Adipose tissue (tissue), 3 donors: ENCODE results near the gene CEACAM18. TPM values are rescaled to one million over a fixed set of nuclear protein-coding genes. Genes with fewer than 3 reads are reported as not detected.
"Not testable (repeated sequence)": the region's sequence is repeated elsewhere in the genome, so short reads cannot be mapped to it uniquely, and the experiment has no call there.

ENCODE experiments used
- H3K27ac ChIP-seq: one replicate; pipeline ENCODE4 v1.5.1; 2013; ENCODE audit warnings: low read depth, low read length
- WGBS, 3 donors: extraction: QIAGEN DNeasy Blood & Tissue Kit; methylation state at CpG; one replicate each; pipeline ENCODE4 v1.1.7; 2013; 5-methylcytosine and 5-hydroxymethylcytosine counted together
- polyA plus RNA-seq, 3 donors: library from polyadenylated mRNA; stranded (reverse); fragments of 200-250 nt; gene quantifications; one replicate each; pipeline ENCODE4 v1.2.3, GENCODE V29; 2013
- donor health status: healthy with polysubstance abuse.
- donor health status: Bipolar disorder and iron deficiency.
- donor health status: healthy.

CEACAM18 gene
- polyA plus RNA-seq, 3 donors, result not detected

- H3K27ac ChIP-seq, result no peak overlapping the region
- WGBS, 3 donors, result 60 to 77% (median 75%) methylated on average over 14 of the region's 14 CpGs
These were observed 19.3 kb upstream of the CEACAM18 start for GRCh38 chr19:51458899-51459505.

DNA sequence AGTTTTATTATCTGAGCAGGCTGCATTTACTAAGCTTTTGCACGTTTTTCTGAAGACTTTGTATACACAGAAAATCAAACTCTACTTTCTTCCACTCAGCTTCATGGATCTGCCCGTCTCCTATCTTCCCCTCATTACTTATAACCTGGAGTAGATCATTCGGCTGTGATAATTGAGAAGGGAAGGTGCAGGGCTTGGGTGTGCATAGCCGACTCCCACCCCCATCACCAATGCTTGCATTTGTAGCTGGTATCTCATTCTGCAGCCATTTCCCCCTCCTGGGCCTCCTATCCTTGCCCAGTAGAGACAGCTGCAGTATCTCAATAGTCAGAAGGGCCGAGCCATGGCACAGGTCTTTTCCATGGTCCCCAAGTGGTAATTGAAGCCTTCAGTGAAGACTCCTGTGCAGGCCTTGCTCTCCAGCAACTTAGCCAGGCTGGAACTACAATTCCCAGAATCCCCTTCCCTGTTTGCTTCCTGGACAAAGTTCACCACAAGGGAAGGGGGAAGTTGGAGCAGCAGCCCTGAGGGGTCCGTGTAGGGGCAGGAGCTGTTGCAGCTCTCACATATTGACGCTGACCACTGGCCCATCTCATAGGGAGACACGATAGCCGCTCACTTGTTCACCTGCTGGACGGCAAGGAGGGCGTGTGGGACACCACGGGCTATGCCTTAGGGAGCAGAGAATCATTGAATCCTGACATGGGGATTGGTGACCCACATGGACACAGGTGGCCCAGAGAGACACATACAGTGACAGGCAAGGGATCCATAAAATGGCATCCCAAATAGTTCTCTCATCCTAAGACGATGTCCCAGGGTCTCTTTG, 18.0 kb upstream of the CEACAM18 start:
- 49 to 60% (median 59%) methylated on average over 13 of the region's 13 CpGs for WGBS, 3 donors

GRCh38 chr19:51461723-51462161, 16.6 kb upstream of the CEACAM18 start:
- no peak overlapping the region for H3K27ac ChIP-seq

More for the DNA sequence above, 18.0 kb upstream of the CEACAM18 start:
- no peak overlapping the region for H3K27ac ChIP-seq

GRCh38 chr19:51462276-51462675, 16.1 kb upstream of the CEACAM18 start:
- H3K27ac ChIP-seq, result no peak overlapping the region
- WGBS, 3 donors, result 62 to 80% (median 80%) methylated on average over 7 of the region's 7 CpGs

More at GRCh38 chr19:51461723-51462161, 16.6 kb upstream of the CEACAM18 start:
- 46 to 73% (median 59%) methylated on average over 8 of the region's 8 CpGs for WGBS, 3 donors

GRCh38 chr19:51462681-51463080, 15.7 kb upstream of the CEACAM18 start:
- 64 to 83% (median 81%) methylated on average over 10 of the region's 10 CpGs for WGBS, 3 donors
- H3K27ac ChIP-seq, result no peak overlapping the region

DNA sequence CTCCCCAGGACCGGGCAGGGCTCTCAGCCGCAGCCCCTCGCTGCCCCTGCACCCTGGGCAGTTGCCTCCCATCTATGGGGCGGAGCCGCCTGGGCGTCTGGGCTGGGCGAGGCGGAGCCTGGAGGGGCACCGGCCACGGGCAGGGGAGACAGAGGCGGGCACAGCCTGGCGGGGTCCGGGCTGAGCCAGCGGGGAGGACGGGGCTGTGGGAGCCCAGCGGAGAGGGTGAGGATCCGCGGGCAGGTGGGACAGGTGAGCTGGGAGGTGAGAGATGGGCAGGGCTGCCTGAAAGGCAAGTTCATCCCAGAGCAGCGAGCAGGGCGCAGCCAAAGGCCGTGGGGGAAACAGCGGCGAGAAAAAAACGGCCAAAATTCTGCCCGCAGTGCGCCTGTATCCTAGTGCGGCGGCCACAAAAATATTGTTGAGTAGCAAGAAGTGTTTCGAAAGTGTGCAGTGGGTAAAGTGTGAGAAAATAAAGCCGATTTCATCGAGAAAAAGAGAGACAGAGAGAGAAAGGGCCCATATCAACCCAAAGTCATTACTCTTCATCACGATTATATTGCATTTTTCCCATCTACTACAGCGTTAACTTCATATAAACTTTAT, 14.3 kb upstream of the CEACAM18 start:
- WGBS, 3 donors, result 25 to 40% (median 31%) methylated on average over 7 to 15 of the region's 33 CpGs
- H3K27ac ChIP-seq, result not testable (repeated sequence)

- WGBS, 3 donors, result 44 to 51% (median 48%) methylated on average over 3 of the region's 3 CpGs
- H3K27ac ChIP-seq, result no peak overlapping the region
These were observed 11.6 kb upstream of the CEACAM18 start for GRCh38 chr19:51466723-51467122.

DNA sequence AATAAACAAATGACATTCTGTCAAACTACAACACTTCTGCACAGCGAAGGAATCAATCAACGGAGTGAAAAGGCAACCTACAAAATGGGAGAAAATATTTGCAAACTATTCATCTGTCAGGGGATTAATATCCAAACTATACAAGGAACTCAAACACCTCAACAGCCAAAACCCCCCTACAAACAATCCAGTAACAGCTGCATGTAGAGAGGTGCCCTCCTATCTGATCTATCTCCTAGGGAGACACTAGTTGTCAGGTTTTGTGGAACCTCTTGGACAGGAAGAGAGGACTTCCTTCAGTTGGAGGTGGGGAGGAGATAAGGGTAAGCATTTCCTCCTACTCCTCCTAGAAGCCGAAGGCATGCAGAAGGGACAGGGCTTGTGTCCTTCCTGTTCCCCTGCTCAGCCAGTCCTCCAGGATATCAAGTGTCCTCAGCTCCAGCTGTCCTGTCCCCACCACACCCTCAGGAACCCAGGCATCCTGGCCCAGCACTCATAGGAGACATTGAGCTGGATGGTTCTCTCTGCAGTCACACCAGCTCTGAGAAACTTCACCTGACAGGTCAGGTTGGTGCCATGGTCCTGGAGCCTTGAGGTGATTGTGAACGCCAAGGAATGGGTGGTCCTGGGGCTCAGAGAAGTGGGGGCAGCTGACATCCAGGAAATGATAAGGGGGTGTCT, 10.3 kb upstream of the CEACAM18 start:
- H3K27ac ChIP-seq, result no peak overlapping the region
- 56 to 58% (median 58%) methylated on average over 4 of the region's 4 CpGs for WGBS, 3 donors

- WGBS, 3 donors, result 60 to 77% (median 67%) methylated on average over 2 of the region's 2 CpGs
- H3K27ac ChIP-seq, result no peak overlapping the region
These were observed 9.8 kb upstream of the CEACAM18 start for GRCh38 chr19:51468545-51468920.

DNA sequence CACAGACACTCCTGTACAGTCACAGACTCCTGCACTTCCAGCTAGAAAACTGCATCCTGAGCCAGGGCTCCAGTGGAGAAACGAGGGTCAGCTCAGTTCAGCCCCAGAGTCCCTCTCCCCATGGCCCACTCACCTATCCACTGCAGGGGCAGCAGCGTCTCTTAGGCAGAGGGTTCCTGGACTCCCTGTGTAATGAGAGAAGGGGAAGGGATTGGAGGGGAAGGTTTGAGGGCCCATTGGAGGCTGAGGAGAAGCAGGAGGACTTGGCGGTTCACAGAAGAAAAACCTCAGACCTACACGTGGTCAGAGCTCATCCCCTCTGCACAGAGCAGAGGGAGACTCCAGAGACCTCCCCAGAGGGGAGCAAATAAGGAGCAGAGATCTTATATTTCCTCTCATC, 9.2 kb upstream of the CEACAM18 start:
- WGBS, 3 donors, result 35 to 45% (median 40%) methylated on average over 4 of the region's 4 CpGs

GRCh38 chr19:51469629-51470028, 8.7 kb upstream of the CEACAM18 start:
- 54 to 79% (median 55%) methylated on average over 1 of the region's 1 CpG for WGBS, 3 donors
- H3K27ac ChIP-seq, result no peak overlapping the region

More for the DNA sequence above, 9.2 kb upstream of the CEACAM18 start:
- no peak overlapping the region for H3K27ac ChIP-seq

GRCh38 chr19:51470966-51471365, 7.4 kb upstream of the CEACAM18 start:
- WGBS, 3 donors, result 71 to 77% (median 72%) methylated on average over 8 to 9 of the region's 9 CpGs

DNA sequence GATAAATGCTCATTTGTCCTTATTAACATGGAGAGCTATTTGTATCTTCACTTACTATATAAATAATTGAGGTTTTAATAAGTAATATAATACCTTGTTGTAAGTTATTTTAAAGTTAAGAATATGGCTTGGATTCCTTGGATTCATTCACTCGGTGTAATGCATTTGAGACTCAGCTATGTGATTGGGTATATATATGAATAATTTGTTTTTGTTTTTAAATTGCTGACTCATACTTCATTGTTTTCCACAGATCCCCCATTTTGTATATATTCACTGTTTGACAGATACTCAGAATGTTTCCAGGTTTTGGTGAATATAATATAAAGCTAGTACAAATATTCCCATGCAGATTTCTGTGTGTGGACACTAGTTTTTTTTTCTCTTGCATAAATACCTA, 6.8 kb upstream of the CEACAM18 start:
- H3K27ac ChIP-seq, result no peak overlapping the region
- 61 to 73% (median 67%) methylated on average over 1 of the region's 1 CpG for WGBS, 3 donors

More at GRCh38 chr19:51470966-51471365, 7.4 kb upstream of the CEACAM18 start:
- H3K27ac ChIP-seq, result no peak overlapping the region

GRCh38 chr19:51472607-51473006, 5.7 kb upstream of the CEACAM18 start:
- no peak overlapping the region for H3K27ac ChIP-seq
- 11 to 28% (median 18%) methylated on average over 4 of the region's 4 CpGs for WGBS, 3 donors

GRCh38 chr19:51473009-51473707, 5.2 kb upstream of the CEACAM18 start:
- H3K27ac ChIP-seq, result no peak overlapping the region
- 29 to 37% (median 34%) methylated on average over 7 of the region's 7 CpGs for WGBS, 3 donors

DNA sequence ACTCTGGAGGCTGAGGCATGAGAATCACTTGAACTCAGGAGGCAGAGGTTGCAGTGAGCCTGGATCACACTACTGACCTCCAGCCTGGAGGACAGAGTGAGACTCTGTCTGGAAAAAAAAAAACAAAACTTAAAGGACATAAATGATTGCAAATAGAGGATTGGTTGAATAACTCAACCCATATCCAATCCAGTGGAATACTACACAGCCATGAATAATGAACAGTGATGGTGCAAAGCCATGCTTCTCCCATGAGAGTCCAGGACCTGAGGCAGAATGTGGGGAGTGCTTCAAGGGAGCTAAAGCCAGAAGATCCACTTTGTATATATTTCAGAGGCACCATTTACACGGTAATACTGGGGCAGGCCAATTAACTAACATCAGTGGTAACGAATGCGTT, 2.2 kb upstream of the CEACAM18 start:
- 66 to 96% (median 91%) methylated on average over 3 of the region's 3 CpGs for WGBS, 3 donors
- H3K27ac ChIP-seq, result no peak overlapping the region

DNA sequence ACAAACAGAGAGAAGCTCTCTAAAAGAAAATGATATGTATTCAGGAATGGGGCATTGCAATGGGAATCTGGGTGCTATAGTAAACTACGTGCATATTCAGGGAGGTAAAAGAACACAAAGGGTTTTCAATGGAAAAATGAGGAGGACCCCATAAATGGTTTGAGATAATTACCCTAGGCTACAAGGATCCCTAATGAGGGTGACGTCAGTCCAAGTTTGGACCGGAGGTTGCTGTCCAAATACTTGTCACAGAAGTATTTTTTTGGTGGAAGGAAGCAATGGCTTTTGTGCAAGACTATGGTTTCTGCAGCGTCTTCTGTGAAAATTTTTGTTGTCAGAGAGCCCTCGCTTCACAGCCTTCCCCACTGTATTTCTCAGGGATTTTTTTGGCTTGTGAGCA, 995 bp upstream of the CEACAM18 start:
- H3K27ac ChIP-seq, result no peak overlapping the region
- 48 to 54% (median 51%) methylated on average over 5 of the region's 5 CpGs for WGBS, 3 donors
